Keratinocyte (primary cell): Measurements from ENCODE around the gene DHRSX. TPM values are rescaled to one million over a fixed set of nuclear protein-coding genes. Genes with fewer than 3 reads are reported as not detected.

Experiments used
- DNase-seq: peaks from one replicate; pipeline ENCODE4 v3.0.0-alpha.2; 2011; ENCODE audit warnings: low read depth, missing footprints, low spot score
- FAIRE-seq: peaks from 2 replicates; lab custom pipeline; 2011; peaks lifted over from hg19 to GRCh38; lab: Jason Lieb, UNC
- H2AFZ ChIP-seq: 2 replicates; pipeline ENCODE4 v1.6.0; 2012; ENCODE audit warnings: low read length, control low read depth, inconsistent platforms; ENCODE audit not compliant: control insufficient read depth
- H3K27ac ChIP-seq: 2 replicates; pipeline ENCODE4 v1.5.1; 2011; ENCODE audit warnings: low read length; ENCODE audit not compliant: control insufficient read depth, insufficient read depth
- H3K27me3 ChIP-seq: 3 replicates; pipeline ENCODE4 v1.6.0; 2011; ENCODE audit warnings: low read length; ENCODE audit not compliant: control insufficient read depth, insufficient read depth; ENCODE audit errors: extremely low read depth
- H3K36me3 ChIP-seq, 2 experiments: 2 replicates in 1 of 2; 3 replicates in 1 of 2; pipeline ENCODE4 v1.5.1; 2011; ENCODE audit warnings: low read length in 2 of 2, mild to moderate bottlenecking in 1 of 2; ENCODE audit not compliant: control insufficient read depth in 2 of 2, insufficient read depth in 2 of 2; ENCODE audit errors: extremely low read depth in 1 of 2
- H3K4me1 ChIP-seq: 3 replicates; pipeline ENCODE4 v1.5.1; 2011; ENCODE audit warnings: low read length; ENCODE audit not compliant: control insufficient read depth, insufficient read depth; ENCODE audit errors: extremely low read depth
- H3K4me2 ChIP-seq: 3 replicates; pipeline ENCODE4 v1.6.0; 2011; ENCODE audit warnings: low read depth, low read length; ENCODE audit not compliant: control insufficient read depth, insufficient read depth; ENCODE audit errors: extremely low read depth
- H3K4me3 ChIP-seq, 3 experiments: fragments of 200-600 bp in 1 of 3; sonication (generic) in 1 of 3; 2 replicates in 2 of 3; 3 replicates in 1 of 3; pipeline ENCODE4 v1.5.1; 2011 to 2016; ENCODE audit warnings: low read length in 3 of 3, mild to moderate bottlenecking in 3 of 3, control low read depth in 2 of 3, inconsistent platforms in 1 of 3, low read depth in 1 of 3, mixed read lengths in 1 of 3, mixed run types in 1 of 3, moderate library complexity in 1 of 3; ENCODE audit not compliant: control insufficient read depth in 2 of 3, insufficient read depth in 2 of 3; ENCODE audit errors: extremely low read depth in 1 of 3
- H3K79me2 ChIP-seq: 2 replicates; pipeline ENCODE4 v1.6.0; 2012; ENCODE audit warnings: low read length; ENCODE audit not compliant: control insufficient read depth, insufficient read depth
- H3K9ac ChIP-seq: 3 replicates; pipeline ENCODE4 v1.6.0; 2011; ENCODE audit warnings: low read length; ENCODE audit not compliant: control insufficient read depth, insufficient read depth; ENCODE audit errors: extremely low read depth
- H3K9me1 ChIP-seq: 3 replicates; pipeline ENCODE4 v1.6.0; 2011; ENCODE audit warnings: low read length; ENCODE audit not compliant: control insufficient read depth, insufficient read depth; ENCODE audit errors: extremely low read depth
- H3K9me3 ChIP-seq: 2 replicates; pipeline ENCODE4 v1.5.1; 2012; ENCODE audit warnings: low read depth, low read length; ENCODE audit not compliant: control insufficient read depth
- H4K20me1 ChIP-seq: 3 replicates; pipeline ENCODE4 v1.6.0; 2011; ENCODE audit warnings: low read length; ENCODE audit not compliant: control insufficient read depth, insufficient read depth; ENCODE audit errors: extremely low read depth
- CTCF ChIP-seq, 3 experiments: IDR thresholded peaks in 1 of 3; conservative IDR thresholded peaks in 1 of 3; optimal IDR thresholded peaks in 1 of 3; 2 replicates in 2 of 3; 3 replicates in 1 of 3; pipeline versions ENCODE3 to v1.5.1; 2011; ENCODE audit warnings: low read length in 3 of 3, mild to moderate bottlenecking in 3 of 3, moderate library complexity in 2 of 3, control low read depth in 1 of 3, inconsistent platforms in 1 of 3; ENCODE audit not compliant: insufficient read depth in 2 of 3; ENCODE audit errors: extremely low read depth in 1 of 3
- EZH2 ChIP-seq: IDR thresholded peaks from one replicate; pipeline ENCODE4 v1.6.1; 2012; ENCODE audit warnings: inconsistent platforms, mild to moderate bottlenecking, low read length, moderate library complexity
- dilution Hi-C: fragments of 300-500 bp; cut with MboI; formaldehyde crosslinking; loops from one replicate; pipeline ENCODE4 v1.7.0; 2020; ENCODE audit warnings: low sequenced_read_pairs; ENCODE audit not compliant: extremely low pct_ligation_motif_present
- polyA plus RNA-seq, 5 experiments: library from polyadenylated mRNA; depleted of rRNA in 3 of 5; stranded (reverse) in 3 of 5; stranded (forward) in 1 of 5; unstranded in 1 of 5; fragments of >200 nt; gene quantifications; 1 replicate in 1 of 5; 2 replicates in 3 of 5; 3 replicates in 1 of 5; pipeline versions ENCODE4 v1.2.1 to v1.2.3, GENCODE V29; 2011 to 2012; ENCODE audit warnings: missing spikeins in 2 of 5, low read depth in 1 of 5, low replicate concordance in 1 of 5

DHRSX gene
- polyA plus RNA-seq, 1 donor (not counting 4 experiments of a cell fraction or from before 2014, with no cell fraction given), result 20.4 TPM

- no peak overlapping the region for H3K4me2 ChIP-seq
- H2AFZ ChIP-seq, result no peak overlapping the region
- H4K20me1 ChIP-seq, result no peaks in the 10 kb centered on the region
- no peaks in the 10 kb centered on the region for H3K27me3 ChIP-seq
- FAIRE-seq (no peak), DNase-seq (no peak)
- no peaks in the 10 kb centered on the region for H3K9me1 ChIP-seq
- no peaks in the 10 kb centered on the region for H3K36me3 ChIP-seq
- no peak overlapping the region for H3K4me3 ChIP-seq
- H3K79me2 ChIP-seq, result no peaks in the 10 kb centered on the region
- no peak overlapping the region for H3K9ac ChIP-seq
- H3K9me3 ChIP-seq, result no peaks in the 10 kb centered on the region
- H3K4me1 ChIP-seq, result no peaks in the 10 kb centered on the region
- TF ChIP-seq EZH2, result no peak
- TF ChIP-seq CTCF (optimal IDR thresholded peaks at IDR 0.05 in 1 of 3, IDR thresholded peaks at IDR 0.05 in 1 of 3, conservative IDR thresholded peaks at IDR 0.05 in 1 of 3; ENCODE audit: extremely low read depth in 1 of 3, insufficient read depth in 2 of 3, low read length in 3 of 3), result no peak
- dilution Hi-C loops, result no loop called here
- no peak overlapping the region for H3K27ac ChIP-seq
Measured at GRCh38 chrX:2299871-2300270, 200.9 kb downstream of the DHRSX start.

GRCh38 chrX:2286731-2287130 is 214.0 kb downstream of the DHRSX start:
- no peak for TF ChIP-seq EZH2
- TF ChIP-seq CTCF (optimal IDR thresholded peaks at IDR 0.05 in 1 of 3, IDR thresholded peaks at IDR 0.05 in 1 of 3, conservative IDR thresholded peaks at IDR 0.05 in 1 of 3; ENCODE audit: extremely low read depth in 1 of 3, insufficient read depth in 2 of 3, low read length in 3 of 3), result no peak
- no peaks in the 10 kb centered on the region for H3K9me3 ChIP-seq
- peaks cover 0 to 2% of the 10 kb centered on the region in 2 experiments for H3K36me3 ChIP-seq
- no peaks in the 10 kb centered on the region for H4K20me1 ChIP-seq
- no peaks in the 10 kb centered on the region for H3K4me1 ChIP-seq
- no peak overlapping the region for H3K4me3 ChIP-seq
- H3K9ac ChIP-seq, result no peak overlapping the region
- dilution Hi-C loops, result no loop called here
- H2AFZ ChIP-seq, result no peak overlapping the region
- no peak for FAIRE-seq
- no peaks in the 10 kb centered on the region for H3K79me2 ChIP-seq
- no peak overlapping the region for H3K4me2 ChIP-seq
- no peak for DNase-seq
- no peaks in the 10 kb centered on the region for H3K9me1 ChIP-seq
- H3K27ac ChIP-seq, result no peak overlapping the region
- no peaks in the 10 kb centered on the region for H3K27me3 ChIP-seq
